HL-60 (cell line): ENCODE measurements around the gene PLEKHA5.

Experiments
- DNase-seq, 2 experiments: peaks; one replicate each; pipeline ENCODE4 v3.0.0-alpha.2; 2010 to 2020; ENCODE audit warnings: low read depth in 1 of 2, low spot score in 1 of 2
- H3K27ac ChIP-seq: fragments of 250-450 bp; sonication (Bioruptor Pico); replicated peaks from 2 replicates; pipeline ENCODE4 v1.5.1; 2020; ENCODE audit warnings: mild to moderate bottlenecking, moderate library complexity
- H3K27me3 ChIP-seq: fragments of 250-450 bp; sonication (Bioruptor Pico); 2 replicates; pipeline ENCODE4 v1.5.1; 2021; ENCODE audit warnings: mild to moderate bottlenecking, moderate library complexity; ENCODE audit not compliant: insufficient read depth, poor library complexity, severe bottlenecking
- H3K4me3 ChIP-seq: replicated peaks from 2 replicates; pipeline ENCODE4 v1.5.1; 2011; ENCODE audit warnings: mild to moderate bottlenecking, control low read depth, low read length; ENCODE audit not compliant: insufficient read depth
- CTCF ChIP-seq: IDR thresholded peaks from one replicate; pipeline ENCODE4 v1.5.1; 2011; ENCODE audit warnings: low read length, control low read depth, inconsistent platforms; ENCODE audit not compliant: insufficient read depth
- GABPA ChIP-seq: IDR thresholded peaks from 2 replicates; pipeline ENCODE4 v1.6.1; 2012; ENCODE audit warnings: low read depth
- POLR2AphosphoS5 ChIP-seq: IDR thresholded peaks from 2 replicates; pipeline ENCODE4 v1.6.1; 2012; ENCODE audit warnings: low read depth
- SPI1 ChIP-seq: IDR thresholded peaks from 2 replicates; pipeline ENCODE4 v1.6.1; 2012; ENCODE audit warnings: low read depth, mild to moderate bottlenecking, borderline replicate concordance
- TF ChIP-seq, protein P1 (sequence below): IDR thresholded peaks from 2 replicates; pipeline ENCODE4 v1.6.1; 2012; ENCODE audit warnings: low read depth; ENCODE audit not compliant: insufficient replicate concordance

PLEKHA5 gene

DNA sequence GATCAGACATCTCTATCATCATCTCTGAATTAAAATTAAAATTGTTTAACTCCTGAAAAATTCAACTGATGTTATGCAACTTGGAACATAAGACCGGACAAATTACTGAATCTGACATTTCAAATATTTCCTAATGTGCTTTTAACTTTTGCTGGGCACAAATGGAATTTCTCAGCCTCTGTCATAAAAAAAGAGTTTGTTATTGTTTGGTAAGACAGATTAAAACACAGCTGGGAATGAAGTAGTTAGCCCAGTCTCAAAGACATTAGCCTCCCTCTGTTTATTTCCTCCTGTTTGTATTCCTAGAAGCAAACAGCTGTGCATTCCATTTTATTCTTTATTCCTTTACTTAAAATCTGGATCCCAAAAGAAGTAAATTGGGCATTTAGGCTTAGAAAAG, 29.4 kb downstream of the PLEKHA5 start:
- Histone ChIP-seq H3K27ac (no peak overlapping the region), H3K27me3 (no peaks in the 10 kb centered on the region), H3K4me3 (no peak overlapping the region)
- no peak for DNase-seq
- TF ChIP-seq POLR2AphosphoS5 (no peak), SPI1 (no peak)
- TF ChIP-seq, protein P1, sequence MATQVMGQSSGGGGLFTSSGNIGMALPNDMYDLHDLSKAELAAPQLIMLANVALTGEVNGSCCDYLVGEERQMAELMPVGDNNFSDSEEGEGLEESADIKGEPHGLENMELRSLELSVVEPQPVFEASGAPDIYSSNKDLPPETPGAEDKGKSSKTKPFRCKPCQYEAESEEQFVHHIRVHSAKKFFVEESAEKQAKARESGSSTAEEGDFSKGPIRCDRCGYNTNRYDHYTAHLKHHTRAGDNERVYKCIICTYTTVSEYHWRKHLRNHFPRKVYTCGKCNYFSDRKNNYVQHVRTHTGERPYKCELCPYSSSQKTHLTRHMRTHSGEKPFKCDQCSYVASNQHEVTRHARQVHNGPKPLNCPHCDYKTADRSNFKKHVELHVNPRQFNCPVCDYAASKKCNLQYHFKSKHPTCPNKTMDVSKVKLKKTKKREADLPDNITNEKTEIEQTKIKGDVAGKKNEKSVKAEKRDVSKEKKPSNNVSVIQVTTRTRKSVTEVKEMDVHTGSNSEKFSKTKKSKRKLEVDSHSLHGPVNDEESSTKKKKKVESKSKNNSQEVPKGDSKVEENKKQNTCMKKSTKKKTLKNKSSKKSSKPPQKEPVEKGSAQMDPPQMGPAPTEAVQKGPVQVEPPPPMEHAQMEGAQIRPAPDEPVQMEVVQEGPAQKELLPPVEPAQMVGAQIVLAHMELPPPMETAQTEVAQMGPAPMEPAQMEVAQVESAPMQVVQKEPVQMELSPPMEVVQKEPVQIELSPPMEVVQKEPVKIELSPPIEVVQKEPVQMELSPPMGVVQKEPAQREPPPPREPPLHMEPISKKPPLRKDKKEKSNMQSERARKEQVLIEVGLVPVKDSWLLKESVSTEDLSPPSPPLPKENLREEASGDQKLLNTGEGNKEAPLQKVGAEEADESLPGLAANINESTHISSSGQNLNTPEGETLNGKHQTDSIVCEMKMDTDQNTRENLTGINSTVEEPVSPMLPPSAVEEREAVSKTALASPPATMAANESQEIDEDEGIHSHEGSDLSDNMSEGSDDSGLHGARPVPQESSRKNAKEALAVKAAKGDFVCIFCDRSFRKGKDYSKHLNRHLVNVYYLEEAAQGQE, result no peak

DNA sequence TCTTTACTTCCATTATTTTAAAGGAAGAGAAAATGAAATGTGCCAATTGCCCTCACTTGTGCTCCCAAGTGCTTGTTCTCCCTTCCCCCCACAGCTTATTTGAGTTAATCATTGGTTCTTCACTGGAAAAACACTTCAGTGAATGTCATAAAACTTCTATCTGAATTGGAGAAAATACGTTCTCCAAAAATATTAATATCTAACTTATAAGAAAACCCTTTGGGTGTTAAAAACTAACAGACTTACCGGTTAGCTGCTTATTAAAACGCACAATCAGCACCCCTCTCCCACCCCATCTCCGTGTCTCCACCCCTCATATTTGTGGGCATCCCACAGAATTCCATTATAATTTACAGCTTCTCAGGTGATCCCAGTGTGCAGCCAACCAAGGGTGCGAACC, 31.7 kb downstream of the PLEKHA5 start:
- no peaks in the 10 kb centered on the region for H3K27me3 ChIP-seq
- H3K27ac ChIP-seq, result no peak overlapping the region
- no peak overlapping the region for H3K4me3 ChIP-seq
- TF ChIP-seq GABPA, result no peak
- no peak for TF ChIP-seq CTCF
- TF ChIP-seq POLR2AphosphoS5, result no peak
- TF ChIP-seq, protein P1, result no peak
- TF ChIP-seq SPI1, result no peak
- no peak for DNase-seq

DNA sequence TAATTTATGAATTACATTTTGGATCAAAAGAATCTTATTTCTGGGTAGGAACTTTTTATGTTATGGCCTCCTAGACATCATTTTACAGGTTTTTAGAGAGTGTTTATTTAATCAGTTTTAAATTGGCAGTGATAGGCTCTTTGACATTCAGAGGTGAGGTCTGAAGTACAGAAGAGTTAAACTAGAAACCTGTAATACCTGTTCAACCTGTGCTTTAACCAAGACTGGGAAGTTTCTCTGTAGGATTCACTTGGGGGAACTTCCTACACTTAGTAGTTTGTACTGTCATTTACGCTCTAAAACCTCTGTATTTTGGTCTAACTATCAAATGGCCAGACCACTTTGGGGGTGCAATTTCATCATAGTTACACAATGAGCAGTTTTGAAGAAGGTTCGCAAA, 35.9 kb downstream of the PLEKHA5 start:
- TF ChIP-seq, protein P1, result no peak
- TF ChIP-seq CTCF, result no peak
- no peak for TF ChIP-seq SPI1
- no peak for TF ChIP-seq POLR2AphosphoS5
- no peak for TF ChIP-seq GABPA
- H3K27me3 ChIP-seq, result no peaks in the 10 kb centered on the region
- no peak overlapping the region for H3K4me3 ChIP-seq
- no peak for DNase-seq
- no peak overlapping the region for H3K27ac ChIP-seq

GRCh38 chr12:19166387-19166786, 36.9 kb downstream of the PLEKHA5 start:
- no peak overlapping the region for H3K27ac ChIP-seq
- no peak overlapping the region for H3K4me3 ChIP-seq
- H3K27me3 ChIP-seq, result no peaks in the 10 kb centered on the region
- no peak for DNase-seq
- TF ChIP-seq SPI1 (no peak), GABPA (no peak), CTCF (no peak), POLR2AphosphoS5 (no peak)
- TF ChIP-seq, protein P1, result no peak
